ENCODE data around the gene OR56B1.

The OR56B1 gene

GRCh38 chr11:5737091-5737490, 843 bp downstream of the OR56B1 start:
- peak; percentile 31 for DNase-seq

GRCh38 chr11:5737670-5738392, 1.6 kb downstream of the OR56B1 start:
- no peak for DNase-seq

GRCh38 chr11:5738431-5738830, 2.2 kb downstream of the OR56B1 start:
- DNase-seq, result no peak

GRCh38 chr11:5746614-5747013, 10.4 kb downstream of the OR56B1 start:
- no peak for DNase-seq

- DNase-seq, result no peak
Observed at GRCh38 chr11:5749836-5750235, 13.6 kb downstream of the OR56B1 start.

GRCh38 chr11:5753943-5754342, 17.7 kb downstream of the OR56B1 start, which contains the start of gene OR52N4:
Gene OR52N4, plus strand, starts transcription at chr11:5754243. Its CDS starts 498 bp downstream, at chr11:5754741.
- no peak for DNase-seq

- no peak for DNase-seq
Observed at GRCh38 chr11:5767056-5767455, 30.8 kb downstream of the OR56B1 start.

- DNase-seq, result no peak
Observed at GRCh38 chr11:5783255-5783654, 47.0 kb downstream of the OR56B1 start, which contains the start of gene OR52N5. Gene OR52N5, minus strand, starts transcription at chr11:5783355. Its CDS starts 4,721 bp downstream, at chr11:5778634.
